NCI-H1092 treated with DMSO at 0.1 percent for 48 hours (cell line): ENCODE measurements around the gene ZMYM3.
"Not testable (repeated sequence)": the region's sequence is repeated elsewhere in the genome, so short reads cannot be mapped to it uniquely, and the experiment has no call there.

ENCODE experiments used
- DNase-seq: peaks from one replicate; lab custom pipeline; 2025; lab: John Stamatoyannopoulos, UW

ZMYM3 gene

GRCh38 chrX:71254092-71254963 lies at the start of gene ZMYM3:
ZMYM3 (minus strand) TSS chrX:71254140; CDS start chrX:71253255, 885 bp downstream.
- DNase-seq = peak; percentile 88

GRCh38 chrX:71302461-71303213 lies 48.7 kb upstream of the ZMYM3 start:
- no peak for DNase-seq

GRCh38 chrX:71301195-71301924 lies 47.4 kb upstream of the ZMYM3 start, which contains the start of gene ITGB1BP2:
ITGB1BP2 (plus strand) TSS chrX:71301750; CDS start chrX:71301807, 57 bp downstream.
- DNase-seq = no peak

GRCh38 chrX:71300495-71300894 lies 46.6 kb upstream of the ZMYM3 start:
- not testable (repeated sequence) for DNase-seq

GRCh38 chrX:71300064-71300463 lies 46.1 kb upstream of the ZMYM3 start:
- not testable (repeated sequence) for DNase-seq

- DNase-seq = no peak
Observed at GRCh38 chrX:71298119-71298518, 44.2 kb upstream of the ZMYM3 start.

- no peak for DNase-seq
Observed at GRCh38 chrX:71296806-71297205, 42.9 kb upstream of the ZMYM3 start.

- no peak for DNase-seq
Observed at GRCh38 chrX:71292669-71293365, 38.9 kb upstream of the ZMYM3 start.

GRCh38 chrX:71291381-71291780 lies 37.4 kb upstream of the ZMYM3 start:
- DNase-seq = no peak

- DNase-seq = no peak
Observed at GRCh38 chrX:71285929-71286328, 32.0 kb upstream of the ZMYM3 start.

GRCh38 chrX:71283403-71284143 lies 29.6 kb upstream of the ZMYM3 start, which contains the start of gene NONO:
NONO (plus strand) TSS chrX:71283635; CDS start chrX:71290638, 7,003 bp downstream.
- DNase-seq = peak; percentile 99

GRCh38 chrX:71282514-71283402 lies 28.8 kb upstream of the ZMYM3 start:
- DNase-seq = no peak

- DNase-seq = not testable (repeated sequence)
Observed at GRCh38 chrX:71281300-71281699, 27.4 kb upstream of the ZMYM3 start.

- not testable (repeated sequence) for DNase-seq
Observed at GRCh38 chrX:71272313-71272712, 18.4 kb upstream of the ZMYM3 start.

- no peak for DNase-seq
Observed at GRCh38 chrX:71269801-71270395, 16.0 kb upstream of the ZMYM3 start.

- DNase-seq = not testable (repeated sequence)
Observed at GRCh38 chrX:71268624-71269023, 14.7 kb upstream of the ZMYM3 start.

- no peak for DNase-seq
Observed at GRCh38 chrX:71256856-71257255, 2.9 kb upstream of the ZMYM3 start.

- DNase-seq = no peak
Observed at GRCh38 chrX:71256051-71256450, 2.1 kb upstream of the ZMYM3 start.
